H1 (cell line): ENCODE data around the gene LY6G5B. TPM values are rescaled to one million over a fixed set of nuclear protein-coding genes. Genes with fewer than 3 reads are reported as not detected.

Experiments used
- CTCF ChIA-PET: fragments of 300-600 bp; sonication (Branson Sonifier 250); formaldehyde crosslinking; loops from one replicate; lab custom pipeline; 2021; ENCODE audit not compliant: partially characterized antibody; lab: Charles Lee
- POLR2A ChIA-PET: fragments of 300-600 bp; sonication (Branson Sonifier 250); formaldehyde crosslinking; loops from one replicate; lab custom pipeline; 2021; ENCODE audit warnings: inconsistent platforms; ENCODE audit not compliant: partially characterized antibody; lab: Charles Lee
- DNase-seq, 2 experiments: peaks; one replicate each; pipeline versions ENCODE4 v3.0.0 to v3.0.0-alpha.2; 2010 to 2022; ENCODE audit warnings: low spot score in 2 of 2, low read depth in 1 of 2, mixed read lengths in 1 of 2
- FAIRE-seq: peaks from 2 replicates; lab custom pipeline; 2011; peaks lifted over from hg19 to GRCh38; lab: Jason Lieb, UNC
- H2AFZ ChIP-seq: 2 replicates; pipeline ENCODE4 v1.8.1; 2012; ENCODE audit warnings: low read length, inconsistent platforms
- H2AK5ac ChIP-seq: 2 replicates; pipeline ENCODE4 v1.6.1; 2013; ENCODE audit warnings: low read depth, low read length
- H2BK120ac ChIP-seq: replicated peaks from 2 replicates; pipeline ENCODE3; 2013; ENCODE audit warnings: low read depth, low read length, inconsistent platforms
- H2BK12ac ChIP-seq: 2 replicates; pipeline ENCODE4 v1.6.1; 2013; ENCODE audit warnings: low read depth, low read length
- H2BK15ac ChIP-seq: 2 replicates; pipeline ENCODE4 v1.6.1; 2013; ENCODE audit warnings: low read length
- H2BK20ac ChIP-seq: 2 replicates; pipeline ENCODE4 v1.6.1; 2013; ENCODE audit warnings: low read length
- H2BK5ac ChIP-seq: 2 replicates; pipeline ENCODE4 v1.6.1; 2013; ENCODE audit warnings: low read depth, low read length
- H3K14ac ChIP-seq: 2 replicates; pipeline ENCODE4 v1.6.1; 2013; ENCODE audit warnings: inconsistent platforms; ENCODE audit not compliant: insufficient read length
- H3K18ac ChIP-seq: 2 replicates; pipeline ENCODE4 v1.6.1; 2013; ENCODE audit warnings: low read length; ENCODE audit errors: extremely low read depth
- H3K23ac ChIP-seq: 2 replicates; pipeline ENCODE4 v1.6.1; 2013; ENCODE audit warnings: inconsistent platforms; ENCODE audit not compliant: insufficient read length
- H3K23me2 ChIP-seq: 2 replicates; pipeline ENCODE4 v1.6.1; 2013; ENCODE audit warnings: low read depth, low read length
- H3K27ac ChIP-seq: 2 replicates; pipeline ENCODE4 v1.6.1; 2011; ENCODE audit warnings: low read depth, low read length, inconsistent platforms
- H3K27me3 ChIP-seq, 4 experiments: replicated peaks in 1 of 4; 1 replicate in 1 of 4; 2 replicates in 3 of 4; pipeline versions ENCODE4 v1.6.1 to v1.8.1; 2011 to 2013; ENCODE audit warnings: low read length in 3 of 4, mild to moderate bottlenecking in 3 of 4, inconsistent platforms in 2 of 4, mixed read lengths in 2 of 4, moderate library complexity in 1 of 4; ENCODE audit not compliant: control insufficient read depth in 3 of 4, insufficient read depth in 3 of 4; ENCODE audit errors: extremely low read depth in 1 of 4
- H3K36me3 ChIP-seq, 4 experiments: 2 replicates each; pipeline versions ENCODE4 v1.6.1 to v1.8.1; 2011 to 2013; ENCODE audit warnings: mild to moderate bottlenecking in 4 of 4, low read length in 3 of 4, moderate library complexity in 2 of 4, control low read depth in 1 of 4, inconsistent platforms in 1 of 4; ENCODE audit not compliant: insufficient read depth in 4 of 4, control insufficient read depth in 2 of 4
- H3K4ac ChIP-seq: replicated peaks from 2 replicates; pipeline ENCODE3; 2013; ENCODE audit warnings: low read length, low read depth, mixed read lengths, inconsistent platforms; ENCODE audit not compliant: insufficient read length
- H3K4me1 ChIP-seq, 4 experiments: replicated peaks in 1 of 4; 1 replicate in 1 of 4; 2 replicates in 3 of 4; pipeline versions ENCODE4 v1.6.1 to v1.8.1; 2011 to 2013; ENCODE audit warnings: low read length in 3 of 4, inconsistent platforms in 2 of 4, mixed read lengths in 1 of 4; ENCODE audit not compliant: insufficient read depth in 4 of 4, control insufficient read depth in 3 of 4
- H3K4me2 ChIP-seq, 2 experiments: 2 replicates each; pipeline versions ENCODE4 v1.6.1 to v1.8.1; 2011 to 2013; ENCODE audit warnings: low read depth in 2 of 2, low read length in 2 of 2, control low read depth in 1 of 2, inconsistent platforms in 1 of 2, mild to moderate bottlenecking in 1 of 2; ENCODE audit not compliant: insufficient read depth in 1 of 2
- H3K4me3 ChIP-seq, 4 experiments: fragments of 200-600, 300-600 bp in 1 of 4; sonication (generic), shearing (Covaris generic), sonication (Bioruptor Twin) in 1 of 4; 2 replicates each; pipeline versions ENCODE4 v1.5.1 to v1.8.1; 2011 to 2016; ENCODE audit warnings: low read length in 4 of 4, low read depth in 3 of 4, control low read depth in 2 of 4, inconsistent platforms in 2 of 4, mild to moderate bottlenecking in 2 of 4, mixed read lengths in 1 of 4, moderate library complexity in 1 of 4; ENCODE audit not compliant: insufficient read depth in 2 of 4; ENCODE audit errors: extremely low read depth in 1 of 4
- H3K56ac ChIP-seq: replicated peaks from 2 replicates; pipeline ENCODE3; 2013; ENCODE audit warnings: low read depth, mild to moderate bottlenecking, mixed read lengths, low read length, inconsistent platforms; ENCODE audit not compliant: insufficient read length
- H3K79me1 ChIP-seq: 2 replicates; pipeline ENCODE4 v1.6.1; 2013; ENCODE audit warnings: low read depth, low read length, control low read depth
- H3K79me2 ChIP-seq, 2 experiments: 2 replicates each; pipeline versions ENCODE4 v1.6.1 to v1.8.1; 2012 to 2013; ENCODE audit warnings: low read length in 2 of 2, mild to moderate bottlenecking in 2 of 2, inconsistent platforms in 1 of 2; ENCODE audit not compliant: insufficient read depth in 2 of 2, control insufficient read depth in 1 of 2
- H3K9ac ChIP-seq, 4 experiments: replicated peaks in 1 of 4; 1 replicate in 1 of 4; 2 replicates in 3 of 4; pipeline versions ENCODE4 v1.6.1 to v1.8.1; 2011 to 2013; ENCODE audit warnings: low read depth in 3 of 4, low read length in 3 of 4, control low read depth in 2 of 4, mild to moderate bottlenecking in 2 of 4, moderate library complexity in 2 of 4, inconsistent platforms in 1 of 4; ENCODE audit errors: extremely low read depth in 1 of 4
- H3K9me3 ChIP-seq, 2 experiments: 2 replicates each; pipeline versions ENCODE4 v1.6.1 to v1.8.1; 2012 to 2013; ENCODE audit warnings: mild to moderate bottlenecking in 2 of 2, moderate library complexity in 2 of 2, control low read depth in 1 of 2, inconsistent platforms in 1 of 2, low read depth in 1 of 2, low read length in 1 of 2, mixed read lengths in 1 of 2; ENCODE audit not compliant: insufficient read depth in 2 of 2
- H4K20me1 ChIP-seq, 2 experiments: replicated peaks in 1 of 2; 2 replicates each; pipeline versions ENCODE3 to v1.8.1; 2011 to 2013; ENCODE audit warnings: inconsistent platforms in 2 of 2, low read length in 2 of 2, mild to moderate bottlenecking in 1 of 2; ENCODE audit not compliant: insufficient read depth in 2 of 2, control insufficient read depth in 1 of 2
- H4K5ac ChIP-seq: 2 replicates; pipeline ENCODE4 v1.6.1; 2013; ENCODE audit warnings: low read length, low read depth, mixed read lengths, inconsistent platforms; ENCODE audit not compliant: insufficient read length
- H4K8ac ChIP-seq: 2 replicates; pipeline ENCODE4 v1.8.0; 2013; ENCODE audit warnings: mild to moderate bottlenecking, moderate library complexity, low read length, inconsistent platforms; ENCODE audit not compliant: insufficient read depth; ENCODE audit errors: extremely low read depth
- H4K91ac ChIP-seq: replicated peaks from 2 replicates; pipeline ENCODE3; 2013; ENCODE audit warnings: low read length, mixed read lengths, inconsistent platforms; ENCODE audit not compliant: insufficient read length
- HDAC6 ChIP-seq: IDR thresholded peaks from one replicate; pipeline ENCODE4 v1.7.1; 2012; ENCODE audit warnings: low read depth, mild to moderate bottlenecking, inconsistent platforms, low read length, moderate library complexity
- KDM4A ChIP-seq: IDR thresholded peaks from one replicate; pipeline ENCODE4 v1.7.1; 2012; ENCODE audit warnings: low read depth, mild to moderate bottlenecking, moderate library complexity, low read length, inconsistent platforms; ENCODE audit not compliant: severe bottlenecking
- PHF8 ChIP-seq: fragments of 200-600 bp; sonication (generic); conservative IDR thresholded peaks from 2 replicates; pipeline ENCODE4 v1.7.1; 2012; ENCODE audit warnings: low read depth, mild to moderate bottlenecking, inconsistent platforms, low read length, moderate library complexity
- POU5F1 ChIP-seq: IDR thresholded peaks from 2 replicates; pipeline ENCODE4 v1.6.1; 2011; ENCODE audit warnings: low read depth, mild to moderate bottlenecking, low read length, moderate library complexity
- TEAD4 ChIP-seq: IDR thresholded peaks from 2 replicates; pipeline ENCODE4 v1.6.1; 2012; ENCODE audit warnings: low read depth, low read length, inconsistent platforms, mixed read lengths
- WGBS, 2 experiments: shearing (Covaris generic) in 1 of 2; methylation state at CpG; one replicate each; pipeline versions ENCODE4 v1.1.6 to v1.1.7; 2013 to 2015; ENCODE audit warnings: low lambda C conversion rate in 2 of 2, mixed read lengths in 2 of 2, inconsistent platforms in 1 of 2, low coverage in 1 of 2, missing lambda C conversion rate in 1 of 2; ENCODE audit not compliant: insufficient replicate concordance in 2 of 2, insufficient coverage in 1 of 2, insufficient read length in 1 of 2; ENCODE audit errors: extremely low coverage in 1 of 2, missing lambda C conversion rate in 1 of 2; 5-methylcytosine and 5-hydroxymethylcytosine counted together
- polyA plus RNA-seq, 7 experiments: library from polyadenylated mRNA; depleted of rRNA in 3 of 7; stranded (reverse) in 5 of 7; unstranded in 2 of 7; fragments of >200 nt in 5 of 7; fragments of 200-250 nt in 2 of 7; gene quantifications; 1 replicate in 5 of 7; 2 replicates in 1 of 7; 4 replicates in 1 of 7; pipeline versions ENCODE4 v1.2.1 to v1.2.3, GENCODE V29; 2011 to 2013; ENCODE audit warnings: missing spikeins in 2 of 7, mixed read lengths in 2 of 7
- total RNA-seq: library from RNA; stranded (reverse); fragmentation: NEBNext Ultra II Directional; extraction: Animal tissue kit (Norgen Biotek cat#: 25700); gene quantifications from 2 replicates; pipeline ENCODE4 v1.2.1, GENCODE V29; 2021

Gene LY6G5B
- total and polyA plus RNA-seq, 2 of the 8 experiments (the other 6 are each of a cell fraction or from before 2014, with no cell fraction given) = 10.6 to 12.6 TPM

DNA sequence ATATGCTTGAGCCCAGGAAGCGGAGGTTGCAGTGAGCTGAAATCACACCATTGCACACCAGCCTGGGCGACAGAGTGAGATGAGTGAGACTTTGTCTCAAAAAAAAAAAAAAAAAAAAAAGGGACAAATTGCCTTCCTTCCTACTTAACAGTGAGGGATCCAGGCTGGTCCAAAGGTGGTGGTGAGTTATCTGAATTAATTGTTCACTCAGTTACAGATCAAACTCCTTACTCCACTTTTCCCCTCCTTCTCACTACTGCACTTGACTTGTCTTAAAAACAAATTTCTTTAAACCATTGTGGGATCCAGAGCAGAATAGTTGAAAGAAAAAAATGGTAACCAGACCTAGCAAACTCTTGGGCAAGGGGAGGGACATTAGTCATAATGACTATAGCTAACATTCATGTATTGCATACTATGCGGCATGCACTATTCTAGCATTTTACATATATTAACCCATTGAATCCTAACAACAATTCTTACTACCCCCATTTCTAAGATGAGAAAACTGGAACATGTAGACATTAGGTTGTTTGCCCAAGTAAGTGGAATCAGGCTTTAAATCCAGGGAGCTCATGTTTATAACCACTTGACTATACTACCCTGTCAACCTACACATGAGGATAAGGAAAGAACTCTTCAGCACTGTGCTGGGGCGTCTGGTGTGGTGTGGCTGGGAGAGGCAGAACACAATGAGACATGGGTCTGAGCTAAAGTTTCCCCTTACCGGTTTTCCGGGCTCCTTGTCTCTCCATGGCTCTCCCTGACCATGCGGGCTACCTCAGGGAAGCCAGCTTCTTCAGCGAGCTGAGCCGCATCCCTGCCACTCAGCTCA lies 6.4 kb upstream of the LY6G5B start:
- Histone ChIP-seq H4K91ac (no peak overlapping the region), H2BK20ac (no peak overlapping the region), H3K23ac (no peak overlapping the region), H3K9ac (peak overlapping the region in 1 of 4 experiments; percentile 95; a peak in 3 of 7 replicates), H3K14ac (no peak overlapping the region), H2BK15ac (no peak overlapping the region), H3K79me2 (peaks cover 0 to 57% of the 10 kb centered on the region in 2 experiments; a peak in 3 of 4 replicates), H3K4me3 (peak overlapping the region in 3 of 4 experiments; percentile 28 to 94 (median 42); a peak in 5 of 8 replicates), H3K27ac (no peak overlapping the region), H4K8ac (no peak overlapping the region), H3K9me3 (no peaks in the 10 kb centered on the region), H3K79me1 (peaks cover 12% of the 10 kb centered on the region), H3K36me3 (peaks cover 15 to 30% (median 20%) of the 10 kb centered on the region in 4 experiments), H4K20me1 (peaks cover 5 to 7% of the 10 kb centered on the region in 2 experiments), H2BK5ac (no peak overlapping the region), H3K4me1 (peaks cover 0 to 19% (median 5%) of the 10 kb centered on the region in 4 experiments; a peak in 5 of 7 replicates), H3K56ac (no peak overlapping the region), H2AFZ (no peak overlapping the region), H3K4me2 (peak overlapping the region; percentile 74 to 82), H2BK12ac (no peak overlapping the region), H2BK120ac (no peak overlapping the region), H3K23me2 (peaks cover 12% of the 10 kb centered on the region), H2AK5ac (no peak overlapping the region), H4K5ac (no peak overlapping the region), H3K27me3 (no peaks in the 10 kb centered on the region), H3K18ac (no peak overlapping the region), H3K4ac (no peak overlapping the region)
- no peak for DNase-seq
- POLR2A ChIA-PET = interaction anchor here (0.6 to 25.5 kb wide), 22 partner anchors 10 to 281 kb away, joined by 3 to 883 read pairs (median 6); partner anchors contain the start of genes ABHD16A, AIF1, APOM and BAG6
- 90% methylated on average over 9 of the region's 9 CpGs; no CpG with 5 or more reads in 1 of the 2 experiments for WGBS, 2 experiments
- TF ChIP-seq HDAC6 = no peak
- TF ChIP-seq KDM4A = no peak
- TF ChIP-seq TEAD4 = no peak
- no peak for TF ChIP-seq POU5F1
- no peak for TF ChIP-seq PHF8
- no peak for FAIRE-seq
- CTCF ChIA-PET = interaction anchor here (0.6 to 3.8 kb wide), 15 partner anchors 10 to 289 kb away, joined by 3 to 38 read pairs (median 5); partner anchors contain the start of genes APOM, BAG6 and LSM2
